A549 (cell line): ENCODE measurements around the gene BSDC1. TPM values are rescaled to one million over a fixed set of nuclear protein-coding genes. Genes with fewer than 3 reads are reported as not detected.

ENCODE experiments used
- ATAC-seq, 2 experiments: fragments of 200-7000 bp in 1 of 2; fragments of >200 bp in 1 of 2; cut with Nextera tagmentation in 1 of 2; cut with Tn5 transposase in 1 of 2; 3 replicates each; pipeline versions ENCODE4 v1.8.0 to v1.9.1; 2018 to 2020; ENCODE audit warnings: mild to moderate bottlenecking in 1 of 2, moderate library complexity in 1 of 2
- CTCF ChIA-PET: fragments of 300-600 bp; sonication (Branson Sonifier 250); formaldehyde crosslinking; extraction: SDS; loops from one replicate; lab custom pipeline; 2021; ENCODE audit warnings: antibody characterized with exemption, inconsistent platforms; lab: Yijun Ruan, JAX
- POLR2A ChIA-PET: fragments of 350-600 bp; formaldehyde crosslinking; extraction: SDS; loops from one replicate; lab custom pipeline; 2021; ENCODE audit warnings: antibody characterized with exemption, inconsistent platforms; lab: Yijun Ruan, JAX
- DNase-seq, 2 experiments: peaks; one replicate each; pipeline versions ENCODE4 v3.0.0 to v3.0.0-alpha.2; 2011 to 2016; ENCODE audit warnings: low read depth in 1 of 2, low spot score in 1 of 2
- FAIRE-seq: peaks from 2 replicates; lab custom pipeline; 2011; peaks lifted over from hg19 to GRCh38; lab: Jason Lieb, UNC
- H3K27ac ChIP-seq, 2 experiments: fragments of >200 bp; sonication (Bioruptor Twin); formaldehyde crosslinking; 3 replicates each; pipeline ENCODE4 v1.5.1; 2016 to 2017
- H3K4me1 ChIP-seq: fragments of >200 bp; sonication (Bioruptor Twin); formaldehyde crosslinking; 3 replicates; pipeline ENCODE4 v1.6.1; 2016
- H3K4me2 ChIP-seq: fragments of >200 bp; sonication (Bioruptor Twin); formaldehyde crosslinking; 3 replicates; pipeline ENCODE4 v1.6.1; 2016
- H3K4me3 ChIP-seq: fragments of >200 bp; sonication (Bioruptor Twin); formaldehyde crosslinking; 3 replicates; pipeline ENCODE4 v1.5.1; 2016
- H3K9me3 ChIP-seq: fragments of >200 bp; sonication (Bioruptor Twin); formaldehyde crosslinking; 3 replicates; pipeline ENCODE4 v1.6.1; 2016
- BCL3 ChIP-seq: fragments of >200 bp; sonication (Bioruptor Twin); formaldehyde crosslinking; IDR thresholded peaks from 3 replicates; pipeline ENCODE4 v1.6.1; 2016
- BHLHE40 ChIP-seq: IDR thresholded peaks from 2 replicates; pipeline ENCODE4 v1.6.1; 2012; ENCODE audit warnings: low read depth, low read length, inconsistent platforms
- CBX8 ChIP-seq: fragments of 200-600 bp; sonication (generic); IDR thresholded peaks from 2 replicates; pipeline ENCODE4 v1.6.1; 2016
- CEBPB ChIP-seq, 2 experiments: fragments of >200 bp in 1 of 2; sonication (Bioruptor Twin) in 1 of 2; formaldehyde crosslinking in 1 of 2; IDR thresholded peaks; 2 replicates each; pipeline ENCODE4 v1.6.1; 2012 to 2016
- CHD4 ChIP-seq: fragments of 200-600 bp; sonication (generic); IDR thresholded peaks from 2 replicates; pipeline ENCODE4 v1.6.1; 2016; ENCODE audit warnings: antibody characterized with exemption, mild to moderate bottlenecking, borderline replicate concordance
- ELK1 ChIP-seq: fragments of 150-350 bp; IDR thresholded peaks from 2 replicates; pipeline ENCODE4 v1.6.1; 2014; ENCODE audit warnings: low read depth, mild to moderate bottlenecking, low read length
- ESRRA ChIP-seq: fragments of 150-350 bp; IDR thresholded peaks from 2 replicates; pipeline ENCODE4 v1.6.1; 2014; ENCODE audit warnings: mild to moderate bottlenecking, low read length, borderline replicate concordance
- FOSB ChIP-seq: fragments of 250-450 bp; sonication (Bioruptor Pico); IDR thresholded peaks from 2 replicates; pipeline ENCODE4 v1.5.0; 2020; ENCODE audit warnings: mild to moderate bottlenecking, moderate library complexity
- FOSL2 ChIP-seq, 2 experiments: fragments of 450-650 bp in 1 of 2; fragments of >200 bp in 1 of 2; sonication (Bioruptor Twin) in 1 of 2; formaldehyde crosslinking; IDR thresholded peaks; 2 replicates each; pipeline versions ENCODE4 v1.5.0 to v1.6.1; 2016 to 2020; ENCODE audit warnings: mild to moderate bottlenecking in 1 of 2, moderate library complexity in 1 of 2
- FOXS1 ChIP-seq: fragments of 250-450 bp; sonication (Bioruptor Pico); IDR thresholded peaks from 2 replicates; pipeline ENCODE4 v1.5.0; 2020; ENCODE audit warnings: mild to moderate bottlenecking, moderate library complexity
- GATA3 ChIP-seq: IDR thresholded peaks from 2 replicates; pipeline ENCODE4 v1.6.1; 2012; ENCODE audit warnings: borderline replicate concordance
- HDAC2 ChIP-seq: fragments of 200-600 bp; sonication (generic); IDR thresholded peaks from 2 replicates; pipeline ENCODE4 v1.6.1; 2016
- HEYL ChIP-seq: fragments of 250-450 bp; sonication (Bioruptor Pico); IDR thresholded peaks from 2 replicates; pipeline ENCODE4 v1.8.0; 2021; ENCODE audit warnings: mild to moderate bottlenecking, moderate library complexity
- HOXB13 ChIP-seq: fragments of 250-450 bp; sonication (Bioruptor Pico); IDR thresholded peaks from 2 replicates; pipeline ENCODE4 v1.5.0; 2020; ENCODE audit warnings: low read depth, mild to moderate bottlenecking, moderate library complexity
- HOXB5 ChIP-seq: fragments of 250-450 bp; sonication (Bioruptor Pico); IDR thresholded peaks from 2 replicates; pipeline ENCODE4 v1.5.0; 2020; ENCODE audit warnings: mild to moderate bottlenecking, moderate library complexity
- MAFK ChIP-seq: fragments of 450-650 bp; IDR thresholded peaks from 2 replicates; pipeline ENCODE4 v1.6.1; 2014; ENCODE audit not compliant: partially characterized antibody
- NPAS2 ChIP-seq: fragments of 250-450 bp; sonication (Bioruptor Pico); IDR thresholded peaks from 2 replicates; pipeline ENCODE4 v1.8.0; 2022; ENCODE audit warnings: mild to moderate bottlenecking, moderate library complexity, borderline replicate concordance
- POLR2AphosphoS2 ChIP-seq: conservative IDR thresholded peaks from 2 replicates; pipeline ENCODE4 v1.6.1; 2012; ENCODE audit warnings: low read length, improper control_type of control experiment, inconsistent platforms
- RAD21 ChIP-seq, 2 experiments: fragments of >200 bp in 1 of 2; sonication (Bioruptor Twin) in 1 of 2; formaldehyde crosslinking in 1 of 2; IDR thresholded peaks in 1 of 2; conservative IDR thresholded peaks in 1 of 2; 2 replicates in 1 of 2; 3 replicates in 1 of 2; pipeline ENCODE4 v1.6.1; 2012 to 2018; ENCODE audit warnings: inconsistent platforms in 1 of 2
- RCOR1 ChIP-seq: fragments of 150-350 bp; IDR thresholded peaks from 2 replicates; pipeline ENCODE4 v1.6.1; 2014; ENCODE audit warnings: antibody characterized with exemption, low read length, low read depth
- RFX5 ChIP-seq: fragments of 450-650 bp; IDR thresholded peaks from 2 replicates; pipeline ENCODE4 v1.7.1; 2014; ENCODE audit warnings: antibody characterized with exemption, mild to moderate bottlenecking, moderate library complexity
- SMC3 ChIP-seq: fragments of >200 bp; sonication (Bioruptor Twin); formaldehyde crosslinking; IDR thresholded peaks from 3 replicates; pipeline ENCODE4 v1.6.1; 2018; ENCODE audit warnings: inconsistent platforms
- SREBF2 ChIP-seq: fragments of 450-650 bp; IDR thresholded peaks from 2 replicates; pipeline ENCODE4 v1.6.1; 2014; ENCODE audit warnings: mild to moderate bottlenecking, moderate library complexity
- TP53 ChIP-seq: fragments of 250-450 bp; sonication (Bioruptor Pico); IDR thresholded peaks from 2 replicates; pipeline ENCODE4 v1.5.0; 2021; ENCODE audit warnings: mild to moderate bottlenecking, moderate library complexity
- ZC3H11A ChIP-seq: fragments of 450-650 bp; IDR thresholded peaks from 2 replicates; pipeline ENCODE4 v1.6.1; 2014; ENCODE audit warnings: antibody characterized with exemption, mild to moderate bottlenecking
- ZSCAN20 ChIP-seq: fragments of 250-450 bp; sonication (Bioruptor Pico); IDR thresholded peaks from 2 replicates; pipeline ENCODE4 v1.8.0; 2022; ENCODE audit warnings: mild to moderate bottlenecking, moderate library complexity
- WGBS: methylation state at CpG from one replicate; pipeline ENCODE4 v1.1.6; 2017; ENCODE audit errors: missing lambda C conversion rate; 5-methylcytosine and 5-hydroxymethylcytosine counted together
- polyA plus RNA-seq, 4 experiments: library from polyadenylated mRNA; depleted of rRNA in 3 of 4; stranded (reverse); fragments of >200 nt; fragmentation: RNase III in 1 of 4; extraction: RNeasy Plus Mini Kit Qiagen cat#74134 plus additional on column Dnase treatment in 1 of 4; gene quantifications; 2 replicates in 3 of 4; 3 replicates in 1 of 4; pipeline ENCODE4 v1.2.3, GENCODE V29; 2011 to 2017
- TF ChIP-seq, protein P1 (sequence below): IDR thresholded peaks from 2 replicates; pipeline ENCODE4 v1.6.1; 2012
- TF ChIP-seq, protein P2 (sequence below): IDR thresholded peaks from 2 replicates; pipeline ENCODE4 v1.6.1; 2012; ENCODE audit warnings: low read depth, borderline replicate concordance
- TF ChIP-seq, protein P3 (sequence below): fragments of 250-450 bp; sonication (Bioruptor Pico); IDR thresholded peaks from 2 replicates; pipeline ENCODE4 v1.5.0; 2020; ENCODE audit warnings: low read depth, mild to moderate bottlenecking, moderate library complexity

The BSDC1 gene
- polyA plus RNA-seq, 2 of the 4 experiments (the other 2 are of a cell fraction), result 19.9 to 22.7 TPM

GRCh38 chr1:32394890-32395432 is 720 bp upstream of the BSDC1 start (continued):
- TF ChIP-seq ELK1, result no peak

GRCh38 chr1:32393832-32394140 is 455 bp downstream of the BSDC1 start:
- Histone ChIP-seq H3K27ac (peak overlapping the region; percentile 77 to 89), H3K9me3 (no peaks in the 10 kb centered on the region), H3K4me1 (peaks cover 17% of the 10 kb centered on the region), H3K4me3 (peak overlapping the region; percentile 79), H3K4me2 (peak overlapping the region; percentile 79)
- no peak for TF ChIP-seq HOXB13 (CRISPR knock-in tag)
- no peak for TF ChIP-seq SREBF2
- TF ChIP-seq BCL3, result no peak
- no peak for TF ChIP-seq MAFK
- no peak for TF ChIP-seq TP53 (CRISPR knock-in tag)
- TF ChIP-seq SMC3, result no peak
- TF ChIP-seq RFX5, result no peak
- TF ChIP-seq, protein P1, sequence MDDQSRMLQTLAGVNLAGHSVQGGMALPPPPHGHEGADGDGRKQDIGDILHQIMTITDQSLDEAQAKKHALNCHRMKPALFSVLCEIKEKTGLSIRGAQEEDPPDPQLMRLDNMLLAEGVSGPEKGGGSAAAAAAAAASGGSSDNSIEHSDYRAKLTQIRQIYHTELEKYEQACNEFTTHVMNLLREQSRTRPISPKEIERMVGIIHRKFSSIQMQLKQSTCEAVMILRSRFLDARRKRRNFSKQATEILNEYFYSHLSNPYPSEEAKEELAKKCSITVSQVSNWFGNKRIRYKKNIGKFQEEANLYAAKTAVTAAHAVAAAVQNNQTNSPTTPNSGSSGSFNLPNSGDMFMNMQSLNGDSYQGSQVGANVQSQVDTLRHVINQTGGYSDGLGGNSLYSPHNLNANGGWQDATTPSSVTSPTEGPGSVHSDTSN, result no peak
- TF ChIP-seq HDAC2, result no peak
- TF ChIP-seq GATA3, result no peak
- no peak for TF ChIP-seq HEYL
- TF ChIP-seq, protein P2, sequence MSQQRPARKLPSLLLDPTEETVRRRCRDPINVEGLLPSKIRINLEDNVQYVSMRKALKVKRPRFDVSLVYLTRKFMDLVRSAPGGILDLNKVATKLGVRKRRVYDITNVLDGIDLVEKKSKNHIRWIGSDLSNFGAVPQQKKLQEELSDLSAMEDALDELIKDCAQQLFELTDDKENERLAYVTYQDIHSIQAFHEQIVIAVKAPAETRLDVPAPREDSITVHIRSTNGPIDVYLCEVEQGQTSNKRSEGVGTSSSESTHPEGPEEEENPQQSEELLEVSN, result no peak
- TF ChIP-seq FOSB, result no peak
- TF ChIP-seq RCOR1, result no peak
- no peak for TF ChIP-seq CBX8
- TF ChIP-seq ZSCAN20 (CRISPR knock-in tag), result no peak
- no peak for TF ChIP-seq ESRRA
- no peak for TF ChIP-seq BHLHE40
- 18% methylated on average over 4 of the region's 15 CpGs for WGBS
- DNase-seq, result peak in 1 of 2 experiments; percentile 20
- ChIA-PET CTCF (interaction anchor here (1.0 to 1.2 kb wide), 2 partner anchors 20 to 22 kb away, joined by 3 read pairs; no protein-coding TSS in a partner anchor), POLR2A (interaction anchor here (1.3 to 1.6 kb wide), 3 partner anchors 57 to 257 kb away, joined by 3 to 10 read pairs (median 4); partner anchors contain the start of genes MARCKSL1 and RBBP4)
- no peak for FAIRE-seq
- ATAC-seq, result peak; percentile 53 to 65; a peak in 5 of 6 replicates

DNA sequence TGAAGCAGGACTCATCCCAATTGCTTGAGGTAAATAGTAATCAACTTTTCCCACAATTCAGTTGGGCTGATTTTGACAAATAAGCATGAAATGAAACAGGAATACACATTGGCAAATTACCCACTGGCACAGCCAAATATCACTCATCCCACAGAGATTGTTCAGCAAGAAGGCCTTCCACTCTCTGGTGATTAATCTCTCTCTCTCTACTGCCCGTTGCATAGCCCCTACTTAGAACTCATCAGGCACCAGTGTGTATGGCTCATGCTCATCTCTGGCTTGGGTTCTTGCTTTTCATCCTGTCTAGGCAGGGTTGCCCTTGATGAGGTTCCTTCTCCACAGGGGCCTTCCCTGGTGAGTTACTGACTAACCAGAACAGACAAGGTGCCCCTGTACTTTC is 1.1 kb downstream of the BSDC1 start:
- peak overlapping the region; percentile 79 for H3K4me3 ChIP-seq
- H3K4me1 ChIP-seq, result peaks cover 17% of the 10 kb centered on the region
- H3K4me2 ChIP-seq, result peak overlapping the region; percentile 79
- ATAC-seq (no peak), FAIRE-seq (no peak), DNase-seq (no peak)
- no peaks in the 10 kb centered on the region for H3K9me3 ChIP-seq
- H3K27ac ChIP-seq, result peak overlapping the region in 1 of 2 experiments; percentile 89; a peak in 1 of 6 replicates
- 85% methylated on average over 1 of the region's 1 CpG for WGBS
- ChIA-PET POLR2A (no interaction called here), CTCF (no interaction called here)
- TF ChIP-seq ELK1 (no peak), RAD21 (conservative IDR thresholded peaks at IDR 0.05 in 1 of 2, IDR thresholded peaks at IDR 0.05 in 1 of 2) (no peak), SREBF2 (no peak), ZC3H11A (no peak), FOXS1 (no peak), FOSL2 (IDR thresholded peaks at IDR 0.05) (no peak), FOSL2 (CRISPR knock-in tag; IDR thresholded peaks at IDR 0.05) (no peak), HOXB5 (CRISPR knock-in tag) (no peak), POLR2AphosphoS2 (no peak), CHD4 (no peak), RFX5 (no peak), CEBPB (IDR thresholded peaks at IDR 0.05) (no peak), NPAS2 (CRISPR knock-in tag) (no peak), HDAC2 (no peak), MAFK (no peak)
- TF ChIP-seq, protein P2, result no peak
- TF ChIP-seq, protein P3, sequence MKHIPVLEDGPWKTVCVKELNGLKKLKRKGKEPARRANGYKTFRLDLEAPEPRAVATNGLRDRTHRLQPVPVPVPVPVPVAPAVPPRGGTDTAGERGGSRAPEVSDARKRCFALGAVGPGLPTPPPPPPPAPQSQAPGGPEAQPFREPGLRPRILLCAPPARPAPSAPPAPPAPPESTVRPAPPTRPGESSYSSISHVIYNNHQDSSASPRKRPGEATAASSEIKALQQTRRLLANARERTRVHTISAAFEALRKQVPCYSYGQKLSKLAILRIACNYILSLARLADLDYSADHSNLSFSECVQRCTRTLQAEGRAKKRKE (CRISPR knock-in tag), result no peak
